Astrocyte of the hippocampus (primary cell): ENCODE data around the gene ARL1.
A peak's percentile ranks its signal among the peaks of the same experiment; 100 is the strongest.
"Not testable (repeated sequence)": the region's sequence is repeated elsewhere in the genome, so short reads cannot be mapped to it uniquely, and the experiment has no call there.

ENCODE experiments used
- DNase-seq: peaks from one replicate; pipeline ENCODE4 v3.0.0; 2011; ENCODE audit warnings: low read depth, low spot score

The ARL1 gene

DNA sequence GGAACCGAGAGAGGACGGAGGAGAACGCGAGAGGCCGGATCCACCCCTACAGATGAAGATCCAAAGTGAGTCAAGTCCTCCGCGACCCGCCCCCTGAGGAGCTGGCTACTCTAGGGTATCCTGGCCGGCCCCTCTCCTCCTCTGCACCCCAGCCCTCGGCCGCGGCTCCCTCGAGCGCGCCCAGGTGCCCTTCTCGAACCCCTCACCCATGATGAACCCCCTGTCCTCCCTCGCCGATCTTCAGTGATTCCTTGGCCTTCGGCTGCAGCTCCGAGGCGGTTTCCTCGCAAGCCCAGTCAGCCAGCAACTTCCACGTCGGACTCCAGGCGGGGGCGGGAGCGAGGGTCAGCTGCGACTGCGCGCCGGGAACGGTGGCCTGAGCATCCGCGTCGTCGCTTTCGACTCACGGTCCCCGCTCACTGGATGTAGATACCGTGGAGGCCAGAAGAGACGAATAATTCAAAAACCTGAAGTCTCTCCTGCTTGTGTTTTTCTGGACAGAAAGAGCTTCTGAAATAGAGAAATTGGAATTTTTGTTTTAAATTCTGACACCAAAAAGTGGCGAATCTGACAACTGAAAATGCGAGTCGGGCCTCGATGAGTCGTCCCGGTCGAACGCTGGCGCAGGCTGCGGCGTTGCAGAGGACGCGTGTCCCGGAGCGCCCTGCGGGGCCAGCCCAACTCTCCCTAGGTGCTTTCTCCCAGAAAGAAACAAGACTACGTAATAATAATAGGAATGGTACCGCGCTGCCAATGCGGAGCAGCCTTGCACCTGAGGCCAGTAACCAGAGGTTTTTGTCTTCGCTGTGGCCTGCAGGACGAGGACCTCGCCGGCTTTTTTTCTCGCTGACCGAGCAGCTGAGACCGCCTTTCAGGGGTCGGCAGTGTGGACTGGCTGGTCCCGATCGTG, at the start of gene ARL1:
Gene ARL1 (minus strand): TSS at position 337 of the 910 bp plus-strand sequence. CDS start 127 bp downstream, at position 210.
- DNase-seq: peak; percentile 94

DNA sequence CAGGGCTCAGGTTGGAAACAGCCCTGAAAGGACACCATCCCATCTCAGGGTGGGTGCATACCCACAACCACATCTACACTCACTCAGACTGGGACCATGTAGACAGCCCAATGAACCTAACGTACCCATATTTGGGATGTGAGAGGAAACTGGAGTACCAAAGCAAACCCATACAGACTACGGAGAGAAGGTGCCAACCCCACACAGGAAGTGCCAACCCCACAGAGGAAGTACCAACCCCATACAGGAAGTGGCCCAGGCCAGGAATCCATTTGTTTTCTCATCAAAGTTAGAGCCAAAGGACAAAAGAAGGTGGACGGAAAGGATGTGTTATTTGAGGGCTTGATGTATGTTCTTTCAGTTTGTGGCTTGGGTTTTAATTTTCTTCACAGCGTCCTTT, 48.1 kb upstream of the ARL1 start:
- no peak for DNase-seq

DNA sequence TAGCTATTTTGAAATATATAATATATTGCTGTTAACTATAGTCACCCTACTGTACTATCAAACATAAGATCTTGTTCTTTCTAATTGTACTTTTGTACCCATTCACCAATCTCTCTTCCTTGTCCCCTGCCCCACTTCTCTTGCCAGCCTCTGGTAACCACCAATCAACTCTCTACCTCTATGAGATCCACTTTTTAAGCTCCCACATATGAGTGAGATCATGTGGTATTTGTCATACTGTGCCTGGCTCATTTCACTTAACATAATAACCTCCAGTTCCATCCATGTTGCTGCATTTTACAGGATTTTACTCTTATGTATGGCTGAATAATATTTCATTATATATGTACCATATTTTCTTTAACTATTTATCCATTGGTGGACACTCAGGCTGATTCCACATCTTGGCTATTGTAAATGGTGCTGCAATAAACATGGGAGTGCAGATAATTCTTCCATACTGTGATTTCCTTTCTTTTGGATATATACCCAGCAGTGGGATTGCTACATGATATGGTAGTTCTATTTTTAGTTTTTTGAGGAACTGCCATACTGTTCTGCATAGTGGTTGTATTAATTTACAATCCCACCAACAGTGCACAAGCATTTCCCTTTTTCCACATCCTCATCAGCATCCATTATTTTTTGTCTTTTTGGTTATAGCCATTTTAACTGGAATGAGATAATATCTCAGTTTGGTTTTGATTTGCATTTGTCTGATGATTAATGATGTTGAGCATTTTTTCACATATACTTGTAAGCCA, 34.1 kb upstream of the ARL1 start:
- DNase-seq: no peak

DNA sequence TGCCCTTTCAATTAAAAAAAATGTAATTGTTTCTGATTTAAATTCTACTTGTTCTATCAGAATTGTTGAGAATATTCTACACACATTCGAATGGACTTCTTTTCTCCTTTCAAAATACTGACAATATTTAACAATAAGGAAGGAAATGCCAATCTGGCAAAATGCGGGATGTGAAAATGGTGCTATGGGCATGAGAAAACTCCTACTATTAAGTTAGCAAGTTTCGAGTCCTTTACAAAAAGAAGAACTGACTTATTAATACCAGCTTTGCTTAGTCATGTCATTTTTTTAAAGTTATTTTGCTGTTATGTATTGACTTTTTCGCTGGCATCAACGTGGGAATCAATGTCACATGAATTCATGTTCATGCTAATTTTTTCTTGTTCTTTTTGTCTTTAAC, 31.7 kb upstream of the ARL1 start:
- DNase-seq: no peak

DNA sequence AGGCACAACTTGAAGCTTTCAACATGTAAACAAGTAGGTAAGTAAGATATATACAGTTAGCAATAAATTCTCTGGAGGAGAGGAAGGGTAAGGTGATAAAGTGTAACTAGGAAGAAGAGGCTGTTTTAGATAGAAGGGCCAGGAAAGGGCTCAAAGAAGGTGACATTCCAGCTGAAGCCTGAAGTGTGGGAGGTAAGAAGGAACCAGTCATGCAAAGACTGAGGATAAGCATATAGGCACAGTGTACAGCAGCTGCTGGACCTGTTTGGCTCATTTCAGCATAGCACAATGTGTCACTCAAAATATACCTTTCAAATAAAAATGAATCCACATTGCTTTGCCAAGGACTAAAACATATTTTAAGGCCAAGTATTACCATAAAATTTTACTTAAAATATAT, 28.6 kb upstream of the ARL1 start:
- DNase-seq: no peak

DNA sequence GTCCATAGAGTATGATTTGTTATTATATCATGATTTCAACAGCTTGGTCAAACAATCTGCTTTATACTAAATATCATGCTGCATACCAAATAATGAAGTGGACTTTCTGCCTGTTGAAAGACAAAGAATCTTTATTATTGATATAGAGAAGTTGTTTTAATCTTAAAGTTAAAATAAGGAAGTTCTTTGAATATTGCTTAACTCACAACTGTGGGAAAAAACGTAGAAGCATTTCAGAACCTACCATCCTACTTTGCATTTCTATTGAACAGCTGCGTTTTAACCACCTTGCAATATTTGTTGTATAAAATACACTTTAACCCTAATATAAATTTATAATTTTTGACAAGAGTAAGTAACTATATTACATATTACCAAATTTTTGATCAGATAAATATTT, 22.9 kb upstream of the ARL1 start:
- DNase-seq: no peak

- DNase-seq: no peak
These were observed 17.0 kb upstream of the ARL1 start for GRCh38 chr12:101424620-101425019.

GRCh38 chr12:101422066-101422465, 14.5 kb upstream of the ARL1 start:
- DNase-seq: not testable (repeated sequence)

DNA sequence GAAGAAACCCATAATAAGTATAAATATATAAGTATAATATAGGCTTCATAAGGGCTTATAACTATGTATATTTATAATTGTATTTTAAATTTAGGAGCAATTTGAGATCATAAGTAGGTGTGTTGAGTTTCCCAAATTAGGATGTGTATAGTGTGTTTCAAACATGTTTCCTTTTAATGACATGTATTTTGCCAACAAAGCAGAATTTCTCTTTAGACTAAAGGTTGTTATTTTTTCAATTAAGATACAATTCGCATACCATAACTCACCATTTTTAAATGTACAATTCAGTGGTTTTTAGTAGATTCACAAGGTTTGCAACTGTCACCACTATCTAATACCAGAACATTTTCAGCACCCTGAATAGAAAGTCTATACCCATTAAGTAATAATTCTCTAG, 7.7 kb upstream of the ARL1 start:
- no peak for DNase-seq

- peak; percentile 69 for DNase-seq
These were observed 7.1 kb upstream of the ARL1 start for GRCh38 chr12:101414533-101415119.

DNA sequence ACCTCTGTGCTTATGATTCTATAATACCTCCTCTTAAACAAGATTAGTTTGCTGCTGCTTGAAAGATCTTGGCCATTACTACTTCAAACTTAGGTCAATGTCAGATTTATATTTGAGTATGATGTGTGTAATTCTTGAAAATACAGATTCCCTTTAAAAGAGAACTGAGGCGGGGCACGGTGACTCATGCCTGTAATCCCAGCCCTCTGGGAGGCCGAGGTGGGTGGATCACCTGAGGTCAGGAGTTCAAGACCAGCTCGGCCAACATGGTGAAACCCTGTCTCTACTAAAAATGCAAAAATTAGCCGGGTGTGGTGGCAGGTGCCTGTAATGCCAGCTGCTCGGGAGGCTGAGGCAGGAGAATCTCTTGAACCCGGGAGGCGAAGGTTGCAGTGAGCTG, 2.6 kb upstream of the ARL1 start:
- not testable (repeated sequence) for DNase-seq

DNA sequence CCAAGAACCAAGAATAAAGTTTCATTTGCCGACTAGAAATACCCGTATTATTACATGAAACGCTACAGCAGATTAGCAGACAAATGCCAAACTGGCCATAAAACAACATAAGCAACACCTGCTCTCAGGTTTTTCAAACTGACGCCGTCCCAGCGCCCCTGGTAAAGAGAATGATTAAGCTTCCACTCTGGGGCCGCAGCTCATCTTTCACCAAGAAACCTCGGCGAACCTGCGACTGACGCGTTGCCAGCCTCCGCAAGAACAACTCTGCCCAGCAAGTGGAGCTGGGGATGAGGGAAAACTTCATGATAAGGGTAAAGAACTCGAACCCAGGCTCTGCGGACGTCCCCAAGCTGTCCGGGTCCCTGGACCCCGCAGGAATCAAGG, 530 bp downstream of the ARL1 start:
- no peak for DNase-seq

GRCh38 chr12:101391181-101391580, 16.4 kb downstream of the ARL1 start:
- DNase-seq: not testable (repeated sequence)

DNA sequence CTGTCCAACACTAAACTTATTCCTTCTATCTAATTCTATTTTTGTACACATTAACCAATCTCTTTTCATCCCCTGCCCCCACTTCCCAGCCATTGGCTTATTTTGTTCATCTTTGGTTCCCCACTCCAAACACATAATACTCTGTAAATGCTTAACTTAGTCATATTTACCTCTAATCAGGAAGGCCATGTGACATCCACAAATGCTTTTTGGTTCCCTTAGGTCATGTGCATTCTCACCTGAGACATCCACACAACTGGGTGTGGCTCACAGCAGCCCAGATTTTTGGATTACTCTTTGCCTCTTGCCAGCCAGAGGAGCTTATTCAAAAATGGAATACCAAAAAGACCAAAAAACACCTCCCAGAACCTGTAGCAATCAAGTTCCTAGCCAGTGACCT, 28.4 kb downstream of the ARL1 start:
- DNase-seq: no peak

DNA sequence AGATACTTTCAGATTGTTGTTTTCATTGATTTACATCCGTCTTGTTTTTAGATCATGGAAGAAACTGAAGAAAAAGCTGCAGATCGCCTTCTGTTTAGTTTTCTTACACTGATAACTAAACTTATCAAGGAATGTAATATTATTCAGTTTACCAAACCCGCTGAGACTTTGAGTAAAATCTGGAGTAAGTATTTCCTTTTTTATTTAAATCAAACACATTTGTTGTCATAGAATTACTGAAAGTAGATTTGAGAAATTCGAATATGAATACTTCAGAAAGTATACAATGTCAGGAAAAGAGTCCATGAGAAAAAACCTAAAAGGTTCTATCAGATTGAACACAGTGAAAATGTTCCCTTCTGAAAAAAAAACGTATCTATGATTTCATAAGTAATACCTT, 32.0 kb downstream of the ARL1 start:
- no peak for DNase-seq

- no peak for DNase-seq
These were observed 35.1 kb downstream of the ARL1 start for GRCh38 chr12:101372431-101372830.

- no peak for DNase-seq
These were observed 39.6 kb downstream of the ARL1 start for GRCh38 chr12:101368016-101368415.

DNA sequence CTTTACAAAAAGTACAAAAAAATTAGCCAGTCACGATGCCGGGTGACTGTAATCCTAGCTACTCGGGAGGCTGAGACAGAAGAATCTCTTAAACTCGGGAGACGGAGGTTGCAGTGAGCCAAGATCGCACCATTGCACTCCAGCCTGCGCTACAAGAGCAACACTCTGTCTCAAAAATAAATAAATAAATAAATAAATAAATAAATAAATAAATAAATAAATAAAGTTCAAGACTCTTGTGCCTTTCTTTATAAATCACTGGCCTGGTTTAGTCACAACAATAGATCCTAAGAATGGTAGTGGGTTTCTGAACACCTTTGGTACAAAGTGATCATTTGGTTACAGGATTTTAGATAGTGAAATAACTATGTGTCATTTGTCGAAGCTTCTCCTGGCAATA, 46.1 kb downstream of the ARL1 start:
- no peak for DNase-seq

DNA sequence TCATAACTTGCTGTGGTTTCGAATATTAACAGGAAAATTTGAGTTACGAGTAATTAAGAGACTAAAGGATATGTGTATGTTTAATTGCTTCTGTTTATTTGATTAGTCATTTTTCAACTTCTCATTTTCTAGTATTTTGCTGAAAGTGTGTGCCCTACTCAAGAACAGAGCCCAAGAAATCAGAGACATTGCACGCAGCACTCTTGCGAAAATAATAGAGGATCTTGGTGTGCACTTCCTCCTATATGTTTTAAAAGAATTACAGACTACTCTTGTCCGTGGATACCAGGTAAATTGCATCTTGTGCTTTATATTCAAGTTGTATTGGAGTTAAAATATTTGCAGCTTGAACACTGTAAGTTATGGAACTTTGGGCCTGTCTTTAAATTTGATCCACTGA, 50.8 kb downstream of the ARL1 start:
- DNase-seq: no peak

GRCh38 chr12:101351682-101352081, 55.9 kb downstream of the ARL1 start:
- no peak for DNase-seq

GRCh38 chr12:101343893-101344292, 63.7 kb downstream of the ARL1 start:
- DNase-seq: peak; percentile 8
